ENCODE measurements around the gene NR2F1-AS1.

The NR2F1-AS1 gene

DNA sequence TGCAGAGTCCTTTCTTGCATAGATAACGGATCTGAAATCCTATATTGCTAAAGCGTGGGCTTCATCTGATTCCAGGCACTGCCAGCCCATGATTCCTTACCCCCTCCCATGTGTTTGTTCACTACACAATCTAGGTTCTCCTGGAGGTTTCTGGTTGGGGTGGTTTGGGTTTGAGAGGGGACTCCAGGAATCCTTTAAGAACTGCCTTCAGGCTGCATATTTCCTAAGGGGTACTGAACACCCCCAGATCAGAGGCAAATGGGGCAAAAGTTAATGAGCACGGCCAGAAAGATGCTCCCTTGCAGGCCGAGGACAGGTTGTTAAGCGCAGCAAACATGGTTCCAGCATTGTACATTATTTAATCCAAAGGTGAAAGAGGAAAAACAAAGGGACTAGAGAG is 11.9 kb upstream of the NR2F1-AS1 start:
- TF ChIP-seq TAF1 (IDR thresholded peaks at IDR 0.05; ENCODE audit: borderline replicate concordance, insufficient read depth, low read length) (no peak), FOXP2 (optimal IDR thresholded peaks at IDR 0.05; ENCODE audit: borderline replicate concordance, extremely low read depth, extremely low read length, insufficient read depth) (no peak), REST (IDR thresholded peaks at IDR 0.05; ENCODE audit: insufficient read depth in 1 of 2, low read depth in 2 of 2, low read length in 2 of 2) (no peak), POLR2AphosphoS5 (IDR thresholded peaks at IDR 0.05; ENCODE audit: low read depth, low read length) (no peak), SIN3A (IDR thresholded peaks at IDR 0.05; ENCODE audit: borderline replicate concordance, insufficient read depth, low read length) (no peak)

DNA sequence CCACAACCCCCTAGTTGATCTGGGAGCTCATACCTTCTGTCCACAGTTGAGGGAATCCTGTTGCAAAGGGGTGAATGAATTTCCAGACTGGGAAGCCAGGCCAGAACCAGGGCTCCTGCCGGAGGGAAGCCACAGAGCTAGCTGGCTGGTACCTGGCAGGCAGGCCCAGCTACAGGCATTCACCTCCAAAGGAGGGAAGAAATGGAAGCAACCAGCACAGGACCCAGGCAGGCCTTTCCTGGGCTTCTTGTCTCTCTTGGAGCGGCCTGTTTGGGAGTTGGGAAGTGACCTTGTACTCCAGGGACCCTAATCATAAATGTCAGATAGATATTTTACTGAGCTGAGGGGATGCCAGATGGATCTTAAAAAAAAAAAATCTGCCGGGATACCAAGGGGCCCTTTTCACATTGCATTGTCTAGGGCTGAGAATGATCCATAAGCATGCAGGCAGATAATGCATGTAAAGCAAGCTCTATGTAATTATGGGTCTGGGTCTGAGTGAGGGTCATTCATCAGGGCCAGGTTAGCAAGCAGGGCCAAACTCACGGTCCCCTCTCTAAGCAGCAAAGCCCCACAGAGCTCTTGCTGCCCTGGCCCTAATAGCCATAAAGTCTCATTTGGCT is 10.4 kb upstream of the NR2F1-AS1 start:
- no peak for TF ChIP-seq TAF1 (IDR thresholded peaks at IDR 0.05; ENCODE audit: borderline replicate concordance, insufficient read depth, low read length)
- no peak for TF ChIP-seq FOXP2 (optimal IDR thresholded peaks at IDR 0.05; ENCODE audit: borderline replicate concordance, extremely low read depth, extremely low read length, insufficient read depth)
- TF ChIP-seq SIN3A (IDR thresholded peaks at IDR 0.05; ENCODE audit: borderline replicate concordance, insufficient read depth, low read length), result no peak

- TF ChIP-seq FOXP2 (optimal IDR thresholded peaks at IDR 0.05; ENCODE audit: borderline replicate concordance, extremely low read depth, extremely low read length, insufficient read depth), result no peak
- TF ChIP-seq SIN3A (IDR thresholded peaks at IDR 0.05; ENCODE audit: borderline replicate concordance, insufficient read depth, low read length), result no peak
- no peak for TF ChIP-seq TAF1 (IDR thresholded peaks at IDR 0.05; ENCODE audit: borderline replicate concordance, insufficient read depth, low read length)
- TF ChIP-seq REST (IDR thresholded peaks at IDR 0.05; ENCODE audit: insufficient read depth in 1 of 2, low read depth in 2 of 2, low read length in 2 of 2), result no peak
- no peak for TF ChIP-seq POLR2AphosphoS5 (IDR thresholded peaks at IDR 0.05; ENCODE audit: low read depth, low read length)
Measured at GRCh38 chr5:93590493-93590892, 9.5 kb upstream of the NR2F1-AS1 start.

GRCh38 chr5:93589829-93590215 is 8.8 kb upstream of the NR2F1-AS1 start:
- TF ChIP-seq POLR2AphosphoS5 (IDR thresholded peaks at IDR 0.05; ENCODE audit: low read depth, low read length), result no peak
- TF ChIP-seq TAF1 (IDR thresholded peaks at IDR 0.05; ENCODE audit: borderline replicate concordance, insufficient read depth, low read length), result no peak
- TF ChIP-seq FOXP2 (optimal IDR thresholded peaks at IDR 0.05; ENCODE audit: borderline replicate concordance, extremely low read depth, extremely low read length, insufficient read depth), result no peak
- no peak for TF ChIP-seq SIN3A (IDR thresholded peaks at IDR 0.05; ENCODE audit: borderline replicate concordance, insufficient read depth, low read length)
- no peak for TF ChIP-seq REST (IDR thresholded peaks at IDR 0.05; ENCODE audit: insufficient read depth in 1 of 2, low read depth in 2 of 2, low read length in 2 of 2)

DNA sequence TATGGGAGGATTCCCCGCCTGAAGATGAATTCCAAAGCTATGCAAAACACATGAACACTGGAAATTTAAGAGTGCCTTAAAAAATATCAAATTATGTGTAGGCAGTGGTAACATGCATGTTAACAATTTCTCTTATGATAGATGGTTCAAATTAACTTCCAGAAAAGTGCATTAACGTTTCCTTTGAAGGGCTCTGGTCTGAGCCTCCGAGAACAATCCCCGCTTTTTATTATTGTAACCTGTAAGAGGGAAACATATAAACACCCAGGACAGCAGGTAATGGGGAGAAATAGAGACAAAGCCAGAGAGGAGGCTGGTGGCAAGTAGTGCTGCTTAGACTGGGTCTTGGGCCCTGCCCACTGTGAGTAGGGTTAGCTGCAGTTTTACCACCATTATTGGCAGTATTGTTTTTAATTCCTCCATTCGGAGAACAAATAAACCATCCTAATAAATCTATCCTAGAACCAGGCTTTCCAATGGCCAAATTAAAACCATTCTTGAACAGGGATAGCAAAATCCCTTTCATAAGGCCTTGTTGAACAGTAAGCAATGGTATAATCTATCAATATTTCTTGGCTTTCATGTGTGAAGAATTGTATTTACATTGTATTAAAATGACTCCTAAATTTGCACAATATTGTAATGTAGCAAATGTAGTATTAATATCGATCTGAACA is 8.3 kb upstream of the NR2F1-AS1 start:
- TF ChIP-seq REST (IDR thresholded peaks at IDR 0.05; ENCODE audit: insufficient read depth in 1 of 2, low read depth in 2 of 2, low read length in 2 of 2) (no peak), FOXP2 (optimal IDR thresholded peaks at IDR 0.05; ENCODE audit: borderline replicate concordance, extremely low read depth, extremely low read length, insufficient read depth) (no peak), SIN3A (IDR thresholded peaks at IDR 0.05; ENCODE audit: borderline replicate concordance, insufficient read depth, low read length) (no peak), TAF1 (IDR thresholded peaks at IDR 0.05; ENCODE audit: borderline replicate concordance, insufficient read depth, low read length) (no peak), POLR2AphosphoS5 (IDR thresholded peaks at IDR 0.05; ENCODE audit: low read depth, low read length) (no peak)
